ENCODE measurements around the gene C4B.
"Not testable (repeated sequence)": the region's sequence is repeated elsewhere in the genome, so short reads cannot be mapped to it uniquely, and the experiment has no call there.

The C4B gene

DNA sequence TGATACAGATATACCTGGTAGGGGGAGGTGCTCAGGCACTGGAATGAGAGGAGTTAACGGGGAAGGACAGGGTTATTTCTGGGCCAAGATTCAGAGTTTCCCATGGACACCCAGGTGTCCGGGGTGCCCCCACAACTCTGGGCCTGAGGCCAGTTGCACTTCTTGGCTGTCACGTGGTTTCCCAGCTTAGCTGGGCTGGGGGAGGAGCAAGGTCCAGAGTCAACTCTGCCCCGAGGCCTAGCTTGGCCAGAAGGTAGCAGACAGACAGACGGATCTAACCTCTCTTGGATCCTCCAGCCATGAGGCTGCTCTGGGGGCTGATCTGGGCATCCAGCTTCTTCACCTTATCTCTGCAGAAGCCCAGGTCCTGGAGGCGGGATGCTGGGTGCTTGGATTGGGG, at the start of gene C4B:
TSS of gene C4B (plus strand) at position 249 of the 400 bp plus-strand sequence. CDS start at position 300, 51 bp downstream.
- FAIRE-seq: not testable (repeated sequence)

- no peak for FAIRE-seq
Measured at GRCh38 chr6:31965700-31966099, 48.9 kb upstream of the C4B start.

DNA sequence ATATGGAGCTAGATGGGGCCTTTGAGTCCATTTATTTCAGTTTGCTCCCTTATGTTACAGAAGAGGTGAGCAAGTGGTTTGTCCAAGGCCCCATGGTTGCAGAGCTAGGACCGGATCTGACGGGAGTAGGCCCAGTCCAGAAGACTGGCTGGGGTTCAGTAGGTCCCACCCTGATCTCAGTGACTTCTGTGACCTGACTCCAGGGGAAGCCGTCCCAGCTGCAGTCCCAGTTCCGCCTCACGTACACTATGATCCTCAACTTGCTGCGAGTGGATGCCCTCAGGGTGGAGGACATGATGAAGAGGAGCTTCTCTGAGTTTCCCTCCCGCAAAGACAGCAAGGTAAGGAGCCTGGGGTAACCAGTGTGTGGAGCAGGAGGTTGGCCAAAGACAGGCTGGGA, 48.1 kb upstream of the C4B start:
- FAIRE-seq: no peak

GRCh38 chr6:31966997-31967925, 47.3 kb upstream of the C4B start:
- no peak for FAIRE-seq

- FAIRE-seq: no peak
Measured at GRCh38 chr6:31967926-31968320, 46.7 kb upstream of the C4B start.

DNA sequence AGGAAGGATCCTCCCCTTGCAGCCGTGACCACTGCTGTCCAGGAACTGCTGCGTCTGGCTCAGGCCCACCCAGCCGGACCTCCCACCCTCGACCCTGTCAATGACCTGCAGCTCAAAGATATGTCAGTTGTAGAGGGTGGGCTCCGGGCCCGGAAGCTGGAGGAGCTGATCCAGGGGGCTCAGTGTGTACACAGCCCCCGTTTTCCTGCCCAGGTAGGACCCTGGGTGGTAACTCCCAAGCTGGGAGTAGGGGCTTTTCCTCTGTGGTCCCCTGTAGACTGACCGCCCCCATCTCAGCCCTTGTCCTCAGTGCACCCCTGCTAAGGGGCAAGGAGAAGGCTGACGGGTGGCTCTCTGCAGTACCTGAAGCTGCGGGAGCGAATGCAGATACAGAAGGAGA, 46.3 kb upstream of the C4B start:
- FAIRE-seq: no peak

DNA sequence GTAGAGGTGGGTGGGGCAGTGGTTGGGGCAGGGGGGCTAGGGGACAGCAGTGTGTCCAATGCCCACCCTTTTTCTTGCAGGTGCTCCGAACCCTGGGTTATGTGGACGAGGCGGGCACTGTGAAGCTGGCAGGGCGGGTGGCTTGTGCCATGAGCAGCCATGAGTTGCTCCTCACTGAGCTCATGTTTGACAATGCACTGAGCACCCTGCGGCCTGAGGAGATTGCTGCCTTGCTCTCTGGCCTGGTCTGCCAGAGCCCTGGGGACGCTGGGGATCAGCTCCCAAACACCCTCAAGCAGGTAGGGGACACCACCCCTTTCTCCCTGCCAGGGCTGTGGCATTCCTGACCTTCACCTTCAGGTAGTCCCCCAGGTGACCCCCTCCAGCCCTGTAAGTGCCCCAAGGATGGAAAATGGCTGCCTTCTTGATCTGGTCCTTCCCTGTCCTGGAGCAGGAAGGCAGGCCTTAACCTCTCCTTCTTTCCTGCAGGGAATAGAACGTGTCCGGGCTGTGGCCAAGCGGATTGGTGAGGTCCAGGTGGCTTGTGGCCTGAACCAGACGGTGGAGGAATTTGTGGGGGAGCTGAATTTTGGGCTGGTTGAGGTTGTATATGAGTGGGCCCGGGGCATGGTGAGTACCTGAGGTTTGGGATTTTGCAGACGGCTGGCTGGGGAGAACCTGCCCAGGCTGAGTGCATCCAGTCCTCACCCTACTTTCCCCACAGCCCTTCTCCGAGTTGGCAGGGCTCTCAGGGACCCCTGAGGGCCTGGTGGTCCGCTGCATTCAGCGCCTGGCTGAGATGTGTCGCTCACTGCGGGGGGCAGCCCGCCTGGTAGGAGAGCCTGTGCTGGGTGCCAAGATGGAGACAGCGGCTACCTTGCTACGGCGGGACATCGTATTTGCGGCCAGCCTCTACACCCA, 45.5 kb upstream of the C4B start:
- FAIRE-seq: no peak

DNA sequence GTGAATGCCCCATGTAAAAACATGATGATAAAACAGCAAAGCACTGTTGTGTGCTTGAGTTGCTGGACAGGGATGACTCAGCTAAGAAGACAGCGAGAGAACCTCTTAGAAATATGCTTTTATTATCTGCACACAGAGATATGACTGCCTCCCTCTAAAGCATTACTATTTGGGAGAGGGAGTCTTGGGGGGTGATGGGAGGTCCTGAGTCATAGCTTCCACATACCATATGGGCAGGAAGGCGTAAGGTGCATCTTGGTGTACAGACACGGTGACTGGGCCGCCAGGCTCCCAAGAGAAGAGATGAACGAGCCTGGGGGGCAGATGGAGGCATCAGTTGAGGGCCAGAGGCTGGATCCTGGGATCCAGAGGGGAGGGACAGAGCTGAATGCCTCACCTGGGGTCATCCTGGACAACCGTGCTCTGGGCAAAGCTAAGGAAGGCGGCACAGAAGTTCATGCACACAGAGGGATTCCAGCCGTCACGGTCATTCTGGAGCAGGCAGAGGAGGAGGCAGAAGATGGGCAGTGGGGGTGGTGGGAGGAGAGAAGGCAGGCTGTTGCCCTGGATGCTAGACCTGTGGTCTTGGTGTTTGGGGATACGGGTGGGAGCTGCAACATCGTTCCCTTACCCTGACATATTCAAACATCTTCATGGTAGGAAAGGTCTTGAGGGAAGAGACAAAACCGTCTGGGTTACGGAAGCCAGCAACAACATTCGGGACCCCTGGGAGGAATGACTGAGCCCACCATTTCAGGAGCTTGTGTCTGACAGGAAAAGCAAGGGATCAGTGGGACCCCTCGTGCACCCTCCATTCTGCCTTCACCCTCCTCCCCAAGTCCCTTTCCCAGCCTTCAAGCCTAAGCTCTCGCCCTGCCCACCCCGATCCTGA, 44.6 kb upstream of the C4B start:
- no peak for FAIRE-seq

- FAIRE-seq: no peak
Measured at GRCh38 chr6:31970604-31971271, 43.9 kb upstream of the C4B start.

GRCh38 chr6:31971279-31971992, 43.2 kb upstream of the C4B start:
- FAIRE-seq: no peak

- FAIRE-seq: no peak
Measured at GRCh38 chr6:31971993-31972708, 42.4 kb upstream of the C4B start, which contains the start of gene DXO. Gene DXO, minus strand, starts transcription at chr6:31972138. Its CDS starts 463 bp downstream, at chr6:31971675.

DNA sequence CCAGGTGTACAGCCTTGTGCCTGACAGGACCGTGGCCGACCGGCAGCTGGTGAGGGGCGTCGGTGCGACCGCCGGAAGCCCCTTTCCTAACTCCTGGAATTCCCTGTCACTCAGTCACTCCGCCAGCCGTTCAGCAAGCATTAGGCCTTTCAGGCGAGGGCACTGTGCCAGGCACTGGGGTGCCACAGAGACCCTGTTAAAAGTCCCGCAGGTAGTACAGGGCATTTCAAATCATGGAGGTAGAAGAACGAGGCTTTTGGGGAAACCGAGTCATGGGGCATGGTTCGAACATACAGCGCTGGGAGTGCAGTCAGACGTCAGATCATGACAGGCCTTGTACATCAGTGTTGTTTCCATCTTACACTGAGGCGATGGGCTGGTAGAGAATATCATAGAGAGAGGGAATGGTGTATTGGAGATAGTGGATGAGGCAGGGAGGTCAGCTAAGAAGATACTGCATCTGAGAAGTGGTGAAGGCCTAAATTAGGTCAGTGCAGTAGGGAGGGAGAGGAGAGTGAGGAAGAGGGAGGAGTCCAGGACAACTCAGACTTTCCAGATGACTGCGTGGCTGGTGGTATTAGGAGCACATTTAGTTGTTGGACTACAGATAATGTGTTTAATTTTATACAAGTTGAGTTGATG, 41.8 kb upstream of the C4B start:
- no peak for FAIRE-seq

GRCh38 chr6:31976065-31976464, 38.5 kb upstream of the C4B start:
- FAIRE-seq: not testable (repeated sequence)

- no peak for FAIRE-seq
Measured at GRCh38 chr6:31977816-31978431, 36.7 kb upstream of the C4B start.

GRCh38 chr6:31978831-31979230, 35.8 kb upstream of the C4B start:
- FAIRE-seq: no peak

GRCh38 chr6:31979238-31979898, 35.2 kb upstream of the C4B start:
- no peak for FAIRE-seq

- FAIRE-seq: not testable (repeated sequence)
Measured at GRCh38 chr6:31980195-31980876, 34.3 kb upstream of the C4B start.

DNA sequence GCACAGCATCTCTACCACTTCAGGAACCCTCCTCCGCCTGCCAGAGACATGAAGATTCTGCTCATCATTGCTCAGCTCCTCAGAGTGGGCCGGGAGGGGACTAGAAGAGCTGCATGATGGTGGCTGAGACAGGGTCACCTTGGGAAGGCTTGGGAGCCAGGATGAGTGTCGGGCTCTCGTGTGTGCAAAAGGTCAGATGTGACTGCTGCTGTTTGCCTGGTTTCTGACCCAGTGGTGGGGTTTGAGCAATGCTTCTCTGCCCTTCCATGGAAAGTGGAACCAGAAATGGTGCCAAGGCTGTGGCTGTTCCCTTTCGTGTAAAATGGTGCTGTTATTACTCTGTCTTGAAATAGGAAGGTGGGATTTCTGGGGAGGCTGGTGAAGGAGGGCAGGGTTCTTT, 33.6 kb upstream of the C4B start:
- not testable (repeated sequence) for FAIRE-seq
